Measurements from ENCODE around the gene SEPTIN5.

Gene SEPTIN5

DNA sequence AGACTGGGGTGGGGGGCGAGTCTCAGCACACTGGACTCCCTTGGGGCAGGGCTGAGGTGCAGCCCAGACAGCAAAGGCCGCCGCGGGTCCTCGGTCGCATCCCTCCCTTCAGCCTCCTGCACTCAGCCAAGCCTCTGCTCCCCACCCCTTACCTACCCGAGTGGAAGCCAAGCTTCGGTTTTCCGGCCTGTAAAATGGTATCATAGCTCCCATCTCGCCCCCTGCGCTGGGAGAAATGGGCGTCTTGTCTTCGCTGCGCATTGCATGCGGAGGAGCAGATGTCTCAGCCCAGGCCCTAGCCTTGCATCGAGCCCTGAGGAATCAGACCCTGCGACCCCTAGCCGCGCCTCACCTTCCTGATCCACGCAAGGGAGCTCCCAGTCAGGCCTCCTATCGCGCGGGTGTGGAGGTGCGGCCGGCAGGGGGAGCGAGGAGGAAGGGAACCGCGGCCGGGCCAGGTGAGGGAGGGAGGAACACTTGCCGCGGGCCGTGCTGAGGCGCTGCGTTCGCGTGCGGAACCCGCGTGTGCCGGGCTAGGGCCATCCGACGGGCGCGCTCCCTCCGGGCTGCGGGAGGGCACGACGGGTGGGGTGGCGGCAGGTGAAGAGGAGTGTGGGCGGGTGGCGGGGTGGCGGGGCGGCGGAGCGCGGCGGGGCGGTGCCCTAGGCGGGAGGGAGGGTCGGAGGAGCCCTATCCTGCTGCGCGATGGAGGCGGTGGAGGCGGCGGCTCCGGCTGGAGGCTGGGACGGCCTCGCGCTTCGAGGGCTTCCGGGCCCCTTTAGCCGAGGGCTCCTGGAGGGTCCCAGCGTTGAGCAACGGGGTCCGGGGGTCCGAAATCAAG is 42.2 kb downstream of the SEPTIN5 start:
- TF ChIP-seq TAF1 (IDR thresholded peaks at IDR 0.05; ENCODE audit: borderline replicate concordance, insufficient read depth, low read length) (no peak), POLR2AphosphoS5 (IDR thresholded peaks at IDR 0.05; ENCODE audit: low read depth, low read length) (no peak), FOXP2 (optimal IDR thresholded peaks at IDR 0.05; ENCODE audit: borderline replicate concordance, extremely low read depth, extremely low read length, insufficient read depth) (no peak), SIN3A (IDR thresholded peaks at IDR 0.05; ENCODE audit: borderline replicate concordance, insufficient read depth, low read length) (no peak)
- TF ChIP-seq, protein P1, sequence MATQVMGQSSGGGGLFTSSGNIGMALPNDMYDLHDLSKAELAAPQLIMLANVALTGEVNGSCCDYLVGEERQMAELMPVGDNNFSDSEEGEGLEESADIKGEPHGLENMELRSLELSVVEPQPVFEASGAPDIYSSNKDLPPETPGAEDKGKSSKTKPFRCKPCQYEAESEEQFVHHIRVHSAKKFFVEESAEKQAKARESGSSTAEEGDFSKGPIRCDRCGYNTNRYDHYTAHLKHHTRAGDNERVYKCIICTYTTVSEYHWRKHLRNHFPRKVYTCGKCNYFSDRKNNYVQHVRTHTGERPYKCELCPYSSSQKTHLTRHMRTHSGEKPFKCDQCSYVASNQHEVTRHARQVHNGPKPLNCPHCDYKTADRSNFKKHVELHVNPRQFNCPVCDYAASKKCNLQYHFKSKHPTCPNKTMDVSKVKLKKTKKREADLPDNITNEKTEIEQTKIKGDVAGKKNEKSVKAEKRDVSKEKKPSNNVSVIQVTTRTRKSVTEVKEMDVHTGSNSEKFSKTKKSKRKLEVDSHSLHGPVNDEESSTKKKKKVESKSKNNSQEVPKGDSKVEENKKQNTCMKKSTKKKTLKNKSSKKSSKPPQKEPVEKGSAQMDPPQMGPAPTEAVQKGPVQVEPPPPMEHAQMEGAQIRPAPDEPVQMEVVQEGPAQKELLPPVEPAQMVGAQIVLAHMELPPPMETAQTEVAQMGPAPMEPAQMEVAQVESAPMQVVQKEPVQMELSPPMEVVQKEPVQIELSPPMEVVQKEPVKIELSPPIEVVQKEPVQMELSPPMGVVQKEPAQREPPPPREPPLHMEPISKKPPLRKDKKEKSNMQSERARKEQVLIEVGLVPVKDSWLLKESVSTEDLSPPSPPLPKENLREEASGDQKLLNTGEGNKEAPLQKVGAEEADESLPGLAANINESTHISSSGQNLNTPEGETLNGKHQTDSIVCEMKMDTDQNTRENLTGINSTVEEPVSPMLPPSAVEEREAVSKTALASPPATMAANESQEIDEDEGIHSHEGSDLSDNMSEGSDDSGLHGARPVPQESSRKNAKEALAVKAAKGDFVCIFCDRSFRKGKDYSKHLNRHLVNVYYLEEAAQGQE (IDR thresholded peaks at IDR 0.05; ENCODE audit: insufficient read depth in 1 of 2, low read depth in 2 of 2, low read length in 2 of 2), result no peak

GRCh38 chr22:19757140-19757984 is 43.1 kb downstream of the SEPTIN5 start:
- TF ChIP-seq FOXP2 (optimal IDR thresholded peaks at IDR 0.05; ENCODE audit: borderline replicate concordance, extremely low read depth, extremely low read length, insufficient read depth), result no peak
- TF ChIP-seq TAF1 (IDR thresholded peaks at IDR 0.05; ENCODE audit: borderline replicate concordance, insufficient read depth, low read length), result no peak
- no peak for TF ChIP-seq SIN3A (IDR thresholded peaks at IDR 0.05; ENCODE audit: borderline replicate concordance, insufficient read depth, low read length)
- no peak for TF ChIP-seq POLR2AphosphoS5 (IDR thresholded peaks at IDR 0.05; ENCODE audit: low read depth, low read length)
- TF ChIP-seq, protein P1 (IDR thresholded peaks at IDR 0.05; ENCODE audit: insufficient read depth in 1 of 2, low read depth in 2 of 2, low read length in 2 of 2), result no peak

DNA sequence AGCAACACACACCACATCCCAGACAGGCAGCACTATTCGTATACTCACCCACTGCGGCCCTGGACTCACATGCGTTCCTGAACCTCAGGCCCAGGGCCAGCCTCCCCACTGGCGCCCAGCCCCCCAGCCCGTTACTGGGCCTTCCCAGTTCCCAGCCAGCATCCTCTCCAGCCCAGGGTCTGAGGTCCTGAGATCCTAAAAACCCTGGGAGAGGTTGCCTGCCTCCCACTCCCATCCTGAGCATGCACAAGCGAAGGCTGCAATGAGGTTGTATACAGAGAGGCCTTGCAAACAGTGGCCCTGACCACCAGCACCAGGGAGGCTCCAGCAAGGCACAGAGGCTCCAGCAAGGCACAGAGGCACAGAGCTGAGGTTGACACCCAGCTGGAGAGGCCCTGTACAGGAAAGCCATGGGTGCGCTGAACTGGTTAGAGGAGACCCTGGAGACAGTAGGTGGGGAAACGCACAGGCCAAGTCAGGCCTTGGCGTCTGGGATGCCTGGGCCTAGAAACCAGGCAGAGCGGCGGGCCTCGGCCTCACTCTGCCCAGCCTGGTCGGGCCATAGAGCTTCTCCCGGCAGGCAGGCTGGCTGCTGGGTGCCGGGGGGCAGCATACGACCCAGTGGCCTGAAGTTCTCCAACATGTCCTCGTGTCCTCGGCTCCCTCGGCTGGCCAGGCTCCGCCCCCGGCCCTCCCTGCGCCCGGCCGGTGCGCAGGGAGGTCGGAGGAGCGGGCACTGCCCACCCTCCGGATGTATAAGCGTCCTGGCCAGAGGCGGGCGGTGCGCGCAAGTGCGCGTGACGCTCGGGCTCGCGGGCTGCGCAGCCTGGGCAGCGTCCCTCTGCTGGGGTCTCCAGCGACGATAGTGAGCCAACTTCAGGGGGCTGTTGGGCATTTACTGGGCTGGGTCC is 43.9 kb downstream of the SEPTIN5 start:
- no peak for TF ChIP-seq TAF1 (IDR thresholded peaks at IDR 0.05; ENCODE audit: borderline replicate concordance, insufficient read depth, low read length)
- TF ChIP-seq, protein P1 (IDR thresholded peaks at IDR 0.05; ENCODE audit: insufficient read depth in 1 of 2, low read depth in 2 of 2, low read length in 2 of 2), result no peak
- TF ChIP-seq FOXP2 (optimal IDR thresholded peaks at IDR 0.05; ENCODE audit: borderline replicate concordance, extremely low read depth, extremely low read length, insufficient read depth), result no peak

DNA sequence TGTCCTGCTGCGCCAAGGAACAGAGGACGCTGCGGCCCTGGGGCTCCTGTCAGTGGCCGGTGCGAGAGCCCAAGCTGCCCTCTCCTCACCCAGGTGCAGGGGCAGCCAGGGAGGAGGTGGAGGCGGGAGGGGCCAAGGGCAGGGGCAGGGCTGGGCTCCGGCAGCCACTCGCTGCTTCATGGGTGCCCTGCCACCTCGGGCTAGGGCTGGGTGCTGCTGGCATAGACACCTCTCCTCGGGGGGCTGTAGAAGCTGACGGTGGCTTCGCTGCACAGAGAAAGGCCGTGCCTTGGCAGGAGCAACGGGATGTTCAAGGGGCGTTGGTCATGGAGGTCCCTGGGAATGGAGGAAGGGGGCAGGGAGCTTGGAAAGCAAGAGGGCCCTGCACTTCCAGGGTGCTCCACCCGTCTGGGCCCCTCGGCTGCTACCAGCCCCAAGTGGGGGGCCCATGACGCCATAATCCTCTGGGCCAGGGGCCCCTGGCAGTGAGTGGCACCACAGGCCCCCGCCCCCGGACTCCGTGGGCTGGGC is 44.7 kb downstream of the SEPTIN5 start:
- TF ChIP-seq POLR2AphosphoS5 (IDR thresholded peaks at IDR 0.05; ENCODE audit: low read depth, low read length) (no peak), TAF1 (IDR thresholded peaks at IDR 0.05; ENCODE audit: borderline replicate concordance, insufficient read depth, low read length) (no peak), SIN3A (IDR thresholded peaks at IDR 0.05; ENCODE audit: borderline replicate concordance, insufficient read depth, low read length) (no peak), FOXP2 (optimal IDR thresholded peaks at IDR 0.05; ENCODE audit: borderline replicate concordance, extremely low read depth, extremely low read length, insufficient read depth) (no peak)
- TF ChIP-seq, protein P1 (IDR thresholded peaks at IDR 0.05; ENCODE audit: insufficient read depth in 1 of 2, low read depth in 2 of 2, low read length in 2 of 2), result no peak
